ENCODE data around the gene GPX4. TPM values are rescaled to one million over a fixed set of nuclear protein-coding genes. Genes with fewer than 3 reads are reported as not detected.
"Not testable (repeated sequence)": the region's sequence is repeated elsewhere in the genome, so short reads cannot be mapped to it uniquely, and the experiment has no call there.

The GPX4 gene
- total RNA-seq, 2 experiments from 2014 or later, result 205 to 209 TPM

- POLR2A ChIA-PET, result interaction anchor here (0.6 to 1.3 kb wide), 3 partner anchors 24 to 42 kb away, joined by 3 to 6 read pairs (median 4); no protein-coding TSS in a partner anchor
- CTCF ChIA-PET, result interaction anchor here (0.6 to 1.2 kb wide), 2 partner anchors 39 to 88 kb away, joined by 3 read pairs; partner anchors contain the start of gene ARHGAP45
Measured at GRCh38 chr19:1105873-1106840, 2.4 kb downstream of the GPX4 start.

- POLR2A ChIA-PET, result interaction anchor here (1.1 kb wide), 1 partner anchor 43 kb away, joined by 6 read pairs; no protein-coding TSS in a partner anchor
- CTCF ChIA-PET, result interaction anchor here (0.9 kb wide), 1 partner anchor 115 kb away, joined by 4 read pairs; no protein-coding TSS in a partner anchor
Measured at GRCh38 chr19:1106841-1107660, 3.3 kb downstream of the GPX4 start.

DNA sequence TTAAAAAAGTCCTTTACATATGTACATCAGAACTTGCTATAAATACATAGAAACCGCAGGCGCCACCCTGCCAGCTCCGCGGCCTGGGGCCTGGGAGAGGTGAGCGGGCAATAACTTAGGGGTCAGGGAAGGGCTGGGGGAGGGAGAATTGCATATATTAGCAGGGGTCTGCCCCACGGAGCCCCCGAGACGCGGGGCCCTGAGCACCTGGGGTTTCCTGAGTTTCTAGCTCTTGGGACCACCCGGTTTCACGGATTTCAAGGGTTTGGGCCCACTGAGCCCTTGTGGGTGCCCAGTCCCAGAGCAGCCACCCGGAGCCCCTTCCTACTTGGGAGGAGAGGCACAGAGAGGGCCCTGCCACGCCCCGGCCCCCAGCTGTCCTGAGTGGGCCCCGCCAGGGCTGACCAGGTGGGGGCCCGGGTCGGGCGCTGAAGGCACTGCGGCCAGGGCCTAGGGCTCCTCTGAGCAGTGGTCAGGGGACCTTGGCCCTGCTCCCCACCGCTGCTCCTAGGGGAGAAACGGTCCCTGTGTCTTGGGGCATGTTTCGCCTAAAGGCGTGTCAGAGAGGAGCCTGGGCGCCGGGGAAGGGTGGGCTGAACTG is 4.0 kb downstream of the GPX4 start:
- ChIA-PET POLR2A (interaction anchor here (1.1 to 1.7 kb wide), 2 partner anchors 23 to 43 kb away, joined by 3 to 6 read pairs; no protein-coding TSS in a partner anchor), CTCF (interaction anchor here (0.9 kb wide), 1 partner anchor 115 kb away, joined by 4 read pairs; no protein-coding TSS in a partner anchor)

DNA sequence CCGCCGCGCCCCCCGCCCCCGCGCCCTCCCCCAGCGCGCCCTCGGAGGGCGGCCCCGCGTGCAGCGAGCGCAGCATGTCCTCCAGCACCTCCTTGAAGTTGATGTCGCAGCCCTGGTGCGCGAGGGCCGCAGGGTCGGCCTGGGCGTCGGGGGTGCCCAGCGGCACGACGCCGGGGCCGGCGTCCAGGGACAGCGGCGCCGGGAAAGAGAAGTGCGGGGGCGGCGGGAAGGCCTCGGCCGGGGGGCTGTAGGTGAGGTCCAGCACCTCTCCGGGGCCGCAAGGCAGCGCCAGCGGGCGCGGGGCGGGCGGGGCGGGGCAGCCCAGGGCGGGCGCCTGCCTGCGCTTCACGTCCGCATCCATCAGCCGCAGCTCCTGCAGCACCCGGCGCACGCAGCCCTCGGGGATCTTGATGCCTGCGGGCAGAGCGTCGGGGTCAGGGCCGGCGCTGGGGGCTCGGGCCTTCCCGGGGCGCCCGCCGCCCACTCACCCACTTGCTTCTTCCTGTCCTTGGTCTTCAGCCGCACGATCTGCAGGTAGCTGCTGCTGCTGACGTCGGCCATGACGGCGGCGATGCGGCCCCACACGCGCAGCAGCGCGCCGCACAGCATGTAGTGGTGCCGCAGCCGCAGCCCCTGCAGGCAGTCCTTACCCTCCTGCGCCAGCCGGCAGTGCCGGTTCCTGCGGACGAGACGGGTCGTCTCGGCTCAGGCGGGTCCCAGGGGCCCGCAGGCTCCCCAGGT is 4.7 kb downstream of the GPX4 start:
- ChIA-PET CTCF (interaction anchor here (0.9 kb wide), 1 partner anchor 114 kb away, joined by 4 read pairs; no protein-coding TSS in a partner anchor), POLR2A (interaction anchor here (1.1 to 1.7 kb wide), 2 partner anchors 23 to 44 kb away, joined by 3 to 6 read pairs; no protein-coding TSS in a partner anchor)

- POLR2A ChIA-PET, result interaction anchor here (1.7 kb wide), 1 partner anchor 22 kb away, joined by 3 read pairs; no protein-coding TSS in a partner anchor
- CTCF ChIA-PET, result no interaction called here
Measured at GRCh38 chr19:1109032-1109551, 5.3 kb downstream of the GPX4 start.

DNA sequence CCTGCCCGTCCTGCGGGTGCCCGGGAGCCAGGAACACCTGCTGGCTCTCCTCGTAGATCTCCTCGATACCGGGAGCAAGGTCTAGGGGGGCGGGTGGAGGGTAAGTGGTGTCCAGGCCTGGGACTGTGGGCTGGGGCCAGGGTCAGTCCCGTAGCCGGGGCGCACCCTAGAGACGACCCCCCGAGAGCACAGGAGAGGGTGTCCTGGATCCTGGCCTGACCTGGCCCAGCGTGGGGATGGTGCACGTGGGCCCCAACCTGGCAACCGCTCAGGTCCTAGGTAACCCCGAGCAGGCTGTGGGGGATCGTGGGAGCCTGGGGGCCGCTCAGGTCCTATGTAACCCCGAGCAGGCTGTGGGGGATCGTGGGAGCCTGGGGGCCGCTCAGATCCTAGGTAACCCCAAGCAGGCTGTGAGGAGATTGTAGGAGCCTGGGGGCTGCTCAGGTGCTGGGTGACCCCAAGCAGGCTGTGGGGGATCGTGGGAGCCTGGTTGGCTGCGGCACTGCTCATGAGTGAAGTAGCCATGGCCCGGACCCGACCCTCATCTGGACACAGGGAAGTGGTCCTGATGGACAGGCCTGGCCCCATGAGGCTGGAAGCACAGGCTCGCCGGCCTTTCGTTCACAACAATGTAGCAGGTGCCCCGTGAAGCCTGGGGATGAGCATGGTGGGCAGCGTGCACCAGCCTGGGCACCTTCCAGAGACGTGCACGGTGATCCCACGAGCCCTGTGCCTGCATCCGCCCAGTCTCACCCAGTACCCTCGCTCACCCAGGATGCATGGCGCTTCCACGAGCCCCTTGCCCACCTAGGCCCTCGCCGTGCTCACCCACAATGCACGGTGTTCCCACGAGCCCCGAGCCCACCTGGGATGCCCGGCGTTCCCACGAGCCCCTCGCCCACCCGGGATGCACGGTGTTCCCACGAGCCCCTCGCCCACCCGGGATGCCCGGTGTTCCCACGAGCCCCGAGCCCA is 6.2 kb downstream of the GPX4 start:
- POLR2A ChIA-PET, result no interaction called here
- CTCF ChIA-PET, result no interaction called here

DNA sequence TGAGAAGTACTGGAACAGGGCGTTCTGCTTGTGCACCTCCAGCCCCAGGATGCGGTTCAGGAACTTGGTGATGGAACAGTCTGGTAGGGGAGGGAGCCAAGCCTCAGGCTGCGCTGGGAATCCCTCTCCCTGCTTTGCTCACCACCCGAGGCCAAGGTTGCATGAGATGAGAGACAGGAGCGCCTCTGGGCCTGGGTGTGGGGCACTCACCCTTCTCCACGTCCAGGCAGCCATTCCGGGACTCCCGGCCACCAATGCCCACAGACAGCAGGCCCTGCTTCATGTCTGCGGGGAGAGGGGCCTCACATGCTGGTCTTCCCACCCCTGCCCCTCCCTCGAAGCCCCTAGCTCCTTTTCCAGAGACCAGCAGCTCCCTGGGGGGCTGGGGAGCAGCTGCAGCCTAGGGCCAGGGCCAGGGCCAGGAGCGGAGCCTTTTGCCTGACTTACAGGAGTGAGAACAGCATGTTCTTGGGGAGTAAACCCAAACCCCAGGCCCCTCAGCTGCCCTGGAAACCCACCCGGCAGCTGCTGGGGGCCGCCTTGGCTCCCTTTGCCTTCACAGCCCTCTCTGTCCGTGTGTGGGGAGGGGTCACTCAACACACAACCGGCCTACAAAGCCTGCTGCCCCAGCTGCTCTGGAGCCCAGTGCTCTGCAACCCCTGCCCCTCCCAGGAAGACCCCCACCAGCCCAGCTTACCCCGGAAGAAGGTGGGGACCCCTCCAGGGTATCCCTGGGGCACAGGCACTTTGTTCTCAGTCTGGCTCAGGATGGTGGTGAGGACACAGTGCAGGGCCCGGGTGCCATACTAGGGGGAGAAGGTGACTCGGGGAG is 7.2 kb downstream of the GPX4 start:
- ChIA-PET CTCF (no interaction called here), POLR2A (no interaction called here)

DNA sequence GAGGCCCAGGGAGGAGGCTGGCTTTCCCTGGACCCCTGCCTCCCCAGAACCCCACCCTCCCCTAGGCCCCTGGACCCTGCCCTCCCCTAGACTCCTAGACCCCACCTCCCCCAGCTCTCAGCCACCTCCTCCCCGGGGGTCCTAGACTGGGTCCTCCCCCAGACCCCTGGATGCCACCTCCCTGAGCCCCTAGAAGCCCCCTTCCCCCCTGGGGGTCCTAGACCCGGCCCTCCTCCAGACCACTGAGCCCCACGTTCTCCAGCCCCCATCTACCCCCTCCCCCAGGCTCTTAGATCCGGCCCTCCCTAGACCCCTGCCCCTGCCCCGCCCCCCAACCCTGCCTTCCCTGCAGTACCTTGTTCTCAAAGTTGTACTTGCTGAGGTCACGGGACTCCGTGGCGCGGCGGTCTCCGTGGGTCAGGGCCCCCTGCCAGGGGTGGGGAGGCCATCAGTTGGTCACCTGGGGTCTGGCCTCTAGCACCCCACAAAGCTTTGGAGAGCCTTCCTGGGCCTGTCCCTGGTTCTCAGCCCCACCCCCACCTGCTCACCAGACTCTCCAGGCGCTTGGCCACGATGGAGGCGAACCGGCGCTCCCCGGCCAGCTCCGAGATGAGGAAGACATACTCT is 8.0 kb downstream of the GPX4 start:
- CTCF ChIA-PET, result interaction anchor here (0.8 to 2.4 kb wide), 5 partner anchors 15 to 133 kb away, joined by 3 to 14 read pairs (median 5); no protein-coding TSS in a partner anchor
- POLR2A ChIA-PET, result interaction anchor here (0.6 to 0.7 kb wide), 2 partner anchors 9 to 127 kb away, joined by 5 to 6 read pairs; no protein-coding TSS in a partner anchor

DNA sequence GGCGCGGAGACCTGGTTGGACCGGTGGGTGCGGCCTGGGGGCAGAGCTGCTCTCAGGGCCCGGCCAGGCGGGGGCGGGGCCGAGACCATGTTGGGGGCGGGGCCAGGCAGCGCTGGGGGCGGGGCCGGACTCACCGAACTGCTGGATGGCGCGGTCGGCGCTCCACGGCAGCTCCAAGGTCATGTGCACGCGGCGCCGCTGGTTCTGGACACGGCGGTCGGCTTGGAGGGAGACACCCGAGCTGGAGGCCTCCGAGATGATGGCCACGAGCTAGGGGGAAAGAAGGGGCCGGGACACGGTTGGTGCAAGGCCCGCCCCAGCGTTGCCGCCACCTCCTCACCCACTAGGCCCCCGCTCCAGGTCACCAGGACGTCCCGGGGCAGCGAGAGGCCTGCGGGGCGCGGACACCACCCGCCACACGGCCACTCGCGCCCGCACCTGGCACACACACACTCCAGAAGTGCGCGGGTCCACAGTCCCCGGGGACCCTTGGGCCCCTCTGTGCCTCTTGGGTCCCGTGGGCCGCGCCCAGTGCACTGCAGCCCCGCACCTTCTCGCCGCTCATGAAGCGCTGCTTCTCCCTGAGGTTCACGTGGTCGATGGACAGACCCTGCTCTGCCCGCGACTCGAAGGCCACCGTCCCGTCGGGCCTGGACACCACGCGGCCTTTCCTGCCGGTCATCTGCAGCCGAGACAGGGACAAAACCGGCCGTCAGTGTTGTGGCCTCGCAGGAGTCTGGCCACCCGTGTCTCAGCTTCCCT is 8.7 kb downstream of the GPX4 start:
- POLR2A ChIA-PET, result interaction anchor here (0.6 to 0.7 kb wide), 2 partner anchors 9 to 126 kb away, joined by 5 to 6 read pairs; no protein-coding TSS in a partner anchor
- CTCF ChIA-PET, result interaction anchor here (0.7 to 2.4 kb wide), 13 partner anchors 8 to 132 kb away, joined by 3 to 15 read pairs (median 5); partner anchors contain the start of gene GPX4

- ChIA-PET POLR2A (interaction anchor here (1.2 to 1.3 kb wide), 2 partner anchors 10 to 18 kb away, joined by 3 to 6 read pairs; no protein-coding TSS in a partner anchor), CTCF (interaction anchor here (0.6 to 2.4 kb wide), 20 partner anchors 9 to 251 kb away, joined by 3 to 15 read pairs (median 4); partner anchors contain the start of genes ARHGAP45, GPX4 and RNU6-2)
Measured at GRCh38 chr19:1113030-1113985, 9.5 kb downstream of the GPX4 start.

DNA sequence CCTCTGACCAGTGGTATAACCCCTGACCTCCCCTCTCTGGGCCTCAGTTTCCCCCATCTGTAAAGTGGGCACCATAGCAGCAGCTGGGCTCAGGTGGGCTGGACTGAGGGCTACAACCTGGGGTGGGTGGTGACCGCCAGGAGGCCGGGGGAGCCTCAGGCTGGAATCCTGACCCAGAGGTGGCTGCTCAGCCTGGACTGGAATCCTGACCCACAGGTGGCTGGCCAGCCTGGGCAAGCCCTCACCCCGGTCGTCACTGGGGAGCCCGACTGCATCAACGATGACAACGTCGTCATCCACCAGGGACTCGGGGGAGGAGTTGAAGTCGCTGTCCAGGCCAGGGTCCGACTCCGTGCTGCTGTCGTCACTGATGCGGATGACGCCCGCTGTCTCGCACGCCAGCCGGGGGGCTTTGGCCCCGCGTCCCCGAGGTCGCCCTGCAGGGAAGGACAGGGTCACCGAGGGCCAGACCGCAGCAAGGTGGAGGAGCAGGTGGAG is 10.2 kb downstream of the GPX4 start:
- CTCF ChIA-PET, result interaction anchor here (0.6 to 2.4 kb wide), 15 partner anchors 9 to 122 kb away, joined by 3 to 15 read pairs (median 4); partner anchors contain the start of genes ARHGAP45, GPX4 and RNU6-2
- POLR2A ChIA-PET, result interaction anchor here (1.2 to 1.3 kb wide), 2 partner anchors 9 to 17 kb away, joined by 3 to 6 read pairs; no protein-coding TSS in a partner anchor

- CTCF ChIA-PET, POLR2A ChIA-PET: not testable (repeated sequence)
Measured at GRCh38 chr19:1114728-1115127, 10.9 kb downstream of the GPX4 start.

All from activated CD8-positive, alpha-beta memory T cell treated with anti-CD3 and anti-CD28 coated beads for 36 hours (primary cell).